ENCODE measurements around the gene TUBB.
"Not testable (repeated sequence)": the region's sequence is repeated elsewhere in the genome, so short reads cannot be mapped to it uniquely, and the experiment has no call there.

The TUBB gene

DNA sequence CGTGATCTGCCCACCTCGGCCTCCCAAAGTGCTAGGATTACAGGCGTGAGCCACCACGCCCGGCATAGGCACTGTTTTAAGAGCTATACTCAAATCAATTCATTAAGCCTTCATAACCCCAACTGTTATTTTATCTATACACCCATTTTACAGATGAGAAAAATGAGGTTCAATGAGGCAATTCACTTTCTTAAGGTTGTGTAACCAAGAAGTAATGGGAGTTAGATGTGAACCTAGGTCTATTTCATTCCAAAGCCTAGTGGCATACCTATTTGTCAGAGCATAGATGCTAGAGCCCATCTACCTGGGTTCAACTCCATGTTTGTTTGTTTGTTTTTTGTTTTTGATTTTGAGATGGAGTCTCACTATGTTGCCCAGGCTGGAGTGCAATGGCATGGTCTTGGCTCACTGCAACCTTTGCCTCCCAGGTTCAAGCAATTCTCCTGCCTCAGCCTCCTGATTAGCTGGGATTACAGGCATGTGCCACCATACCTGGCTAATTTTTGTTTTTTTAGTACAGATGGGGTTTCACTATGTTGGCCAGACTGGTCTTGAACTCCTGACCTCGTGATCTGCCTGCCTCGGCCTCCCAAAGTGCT, 36.4 kb downstream of the TUBB start:
- DNase-seq, result not testable (repeated sequence)

DNA sequence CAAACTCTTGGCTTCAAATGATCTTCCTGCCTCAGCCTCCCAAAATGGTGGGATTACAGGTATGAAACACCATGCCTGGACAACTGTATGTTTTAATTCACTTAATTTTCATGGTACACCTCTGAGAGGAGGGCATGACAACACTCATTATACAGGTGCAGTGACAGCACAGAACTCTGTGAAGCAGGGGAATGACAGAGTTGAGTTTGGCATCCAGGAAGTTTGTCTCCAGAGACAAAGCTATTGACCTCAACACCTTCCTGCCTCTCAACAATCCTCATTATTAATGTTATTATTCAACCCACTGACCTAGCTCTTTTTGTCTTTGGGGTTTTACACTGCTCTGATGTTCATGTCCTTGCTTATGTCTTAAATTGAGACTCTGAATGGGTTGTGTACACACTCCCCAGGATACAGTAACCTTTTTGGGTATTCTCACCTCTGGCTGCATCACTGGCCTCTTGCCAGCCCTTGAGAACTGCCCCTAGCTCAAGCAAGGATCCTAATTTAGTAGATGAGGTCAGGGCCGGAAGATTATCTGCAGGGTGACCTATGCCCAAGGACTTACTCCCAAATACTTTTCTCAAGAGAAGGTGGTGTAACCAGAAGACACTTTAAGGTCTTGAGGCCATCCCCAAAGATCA, 37.2 kb downstream of the TUBB start:
- no peak for DNase-seq

DNA sequence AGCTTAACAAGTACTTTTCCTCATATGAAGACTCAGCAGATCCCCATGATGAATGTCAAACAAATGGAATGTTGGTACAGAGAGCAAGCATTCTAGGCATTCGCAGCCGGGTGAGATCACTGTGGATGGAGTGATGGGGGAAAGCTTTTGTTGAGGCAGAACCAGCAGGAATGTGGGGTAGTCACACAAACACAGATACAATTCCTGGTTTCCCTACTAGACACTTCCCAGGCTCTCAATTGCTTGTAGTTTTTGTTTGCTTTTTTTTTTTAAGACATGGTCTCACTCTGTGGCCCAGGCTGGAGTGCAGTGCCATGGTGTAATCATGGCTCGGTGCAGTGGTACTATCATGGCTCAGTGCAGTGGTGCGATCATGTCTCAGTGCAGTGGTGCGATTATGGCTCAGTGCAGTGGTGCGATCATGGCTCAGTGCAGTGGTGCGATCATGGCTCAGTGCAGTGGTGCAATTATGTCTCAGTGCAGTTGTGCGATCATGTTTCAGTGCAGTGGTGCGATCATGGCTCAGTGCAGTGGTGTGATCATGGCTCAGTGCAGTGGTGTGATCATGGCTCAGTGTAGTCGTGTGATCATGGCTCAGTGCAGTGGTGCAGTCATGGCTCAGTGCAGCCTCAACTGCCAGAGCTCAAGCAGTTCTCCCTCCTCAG, 39.6 kb downstream of the TUBB start:
- no peak for DNase-seq

- no peak for DNase-seq
Measured at GRCh38 chr6:30760549-30760948, 40.4 kb downstream of the TUBB start.

DNA sequence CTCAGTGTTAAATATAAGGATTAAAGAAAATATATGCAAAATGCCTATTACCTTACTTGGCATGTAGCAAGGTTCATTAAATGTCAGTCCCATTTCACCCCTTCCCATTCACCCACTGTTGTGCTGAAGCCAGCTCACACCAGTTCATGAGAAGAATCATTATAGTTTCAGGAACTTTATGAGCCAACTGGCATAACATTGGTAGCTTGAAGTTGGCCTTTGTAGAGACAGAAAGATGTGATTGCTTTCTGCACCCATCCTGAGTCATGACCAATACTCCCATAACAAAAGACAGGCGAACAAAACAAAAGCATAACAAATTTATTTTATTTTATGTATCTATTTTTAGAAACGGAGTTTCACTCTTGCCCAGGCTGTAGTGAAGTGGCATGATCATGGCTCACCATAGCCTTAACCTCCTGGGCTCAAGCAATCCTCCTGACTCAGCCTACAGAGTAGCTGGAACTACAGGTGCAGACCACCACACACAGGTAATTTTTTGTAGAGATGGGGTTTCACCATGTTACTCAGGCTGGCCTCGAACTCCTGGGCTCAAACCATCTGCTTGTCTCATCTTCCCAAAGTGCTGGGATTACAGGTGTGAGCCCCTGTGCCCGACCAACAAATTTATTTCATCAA, 41.8 kb downstream of the TUBB start:
- DNase-seq, result no peak

DNA sequence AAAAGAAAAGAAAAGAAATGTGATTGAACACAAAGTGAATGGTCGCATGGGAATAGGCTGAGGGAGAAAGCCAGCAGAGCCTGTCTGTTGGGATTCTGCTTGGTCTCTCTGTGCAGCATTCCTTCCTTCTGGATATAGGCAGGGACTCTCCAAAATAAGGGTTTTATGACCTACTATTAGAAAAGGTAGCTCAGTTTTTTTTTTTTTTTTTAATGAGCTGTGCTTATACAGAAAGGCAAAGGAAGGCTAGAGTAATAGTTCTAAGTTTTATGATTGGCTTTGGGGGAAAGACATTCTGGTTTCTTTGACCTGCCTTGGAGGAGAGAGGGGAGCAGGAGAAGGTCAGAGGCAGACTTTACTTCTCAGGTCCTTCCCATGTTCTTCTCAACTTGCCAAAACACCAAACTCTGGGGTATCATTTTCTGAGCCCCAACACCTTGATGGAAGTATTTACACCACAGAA, 43.0 kb downstream of the TUBB start:
- DNase-seq, result no peak

DNA sequence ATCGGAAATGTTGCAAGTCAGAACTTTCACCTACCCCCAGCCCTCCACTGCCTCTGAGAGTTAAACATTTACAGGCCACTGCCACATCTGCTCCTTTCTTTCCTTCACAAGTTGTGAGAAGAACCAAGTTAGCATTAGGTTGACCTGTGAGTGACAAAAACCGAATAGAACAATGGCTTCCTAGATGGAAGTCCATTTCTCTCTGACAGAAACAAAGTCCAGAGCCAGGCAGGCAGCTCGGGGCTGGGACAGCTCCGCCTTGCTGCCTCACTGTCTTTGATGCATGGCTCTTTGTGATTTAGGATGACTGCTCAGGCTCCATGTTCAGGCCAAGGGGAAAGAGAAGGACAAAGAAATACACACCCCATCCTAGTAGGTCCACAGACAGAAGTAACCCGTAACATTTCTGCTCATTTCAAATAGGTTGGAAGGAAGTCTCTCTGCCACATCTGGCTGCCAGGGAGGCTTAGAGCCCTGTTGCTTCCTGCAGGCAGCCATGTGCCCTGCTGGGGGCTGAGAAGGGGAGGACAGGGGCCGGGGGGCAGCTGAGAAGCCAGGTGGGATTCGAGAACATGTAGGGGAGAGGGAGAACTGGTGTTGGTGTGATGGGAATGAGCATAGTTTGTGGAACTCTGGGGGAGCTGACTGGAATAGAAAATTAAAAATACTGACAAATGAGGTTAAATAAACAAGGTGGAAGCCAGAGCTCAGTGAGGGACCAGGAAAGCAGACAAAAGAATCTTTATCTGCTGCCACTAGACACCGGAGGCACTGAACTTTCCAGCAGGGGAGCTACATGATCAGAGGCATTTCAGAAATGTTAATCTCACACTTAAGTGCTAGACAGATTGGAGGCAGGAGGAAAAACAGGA, 43.7 kb downstream of the TUBB start:
- no peak for DNase-seq

DNA sequence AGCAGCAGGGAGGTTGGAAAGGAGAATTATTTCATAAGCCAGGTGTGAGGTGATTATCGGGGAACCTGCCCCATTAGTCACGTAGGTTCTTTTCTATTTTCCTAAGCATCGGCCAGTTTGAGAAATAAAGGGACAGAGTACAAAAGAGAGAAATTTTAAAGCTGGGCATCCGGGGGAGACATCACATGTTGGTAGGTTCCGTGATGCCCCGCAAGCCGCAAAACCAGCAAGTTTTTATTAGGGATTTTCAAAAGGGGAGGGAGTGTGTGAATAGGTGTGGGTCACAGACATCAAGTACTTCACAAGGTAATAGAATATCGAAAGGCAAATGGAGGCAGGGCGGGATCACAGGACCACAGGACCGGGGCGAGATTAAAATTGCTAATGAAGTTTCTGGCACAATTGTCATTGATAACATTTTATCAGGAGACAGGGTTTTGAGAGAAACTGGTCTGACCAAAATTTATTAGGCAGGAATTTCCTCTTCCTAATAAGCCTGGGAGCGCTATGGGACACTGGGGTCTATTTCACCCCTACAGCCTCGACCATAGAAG, 44.4 kb downstream of the TUBB start:
- not testable (repeated sequence) for DNase-seq

DNA sequence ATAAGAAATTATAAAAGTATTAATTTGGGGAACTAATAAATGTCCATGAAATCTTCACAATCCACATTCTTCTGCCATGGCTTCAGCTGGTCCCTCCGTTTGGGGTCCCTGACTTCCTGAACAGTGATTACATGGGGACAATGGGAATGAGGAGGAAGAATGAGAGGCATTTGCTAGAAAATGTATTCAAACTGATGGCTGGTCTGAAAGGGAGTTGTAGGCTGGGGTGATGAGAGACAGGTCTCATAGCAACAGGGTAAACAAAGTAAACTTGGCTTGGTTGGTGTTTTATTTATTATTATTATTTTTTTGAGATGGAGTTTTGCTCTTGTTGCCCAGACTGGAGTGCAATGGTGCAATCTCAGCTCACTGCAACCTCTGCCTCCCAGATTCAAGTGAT, 45.3 kb downstream of the TUBB start:
- not testable (repeated sequence) for DNase-seq

DNA sequence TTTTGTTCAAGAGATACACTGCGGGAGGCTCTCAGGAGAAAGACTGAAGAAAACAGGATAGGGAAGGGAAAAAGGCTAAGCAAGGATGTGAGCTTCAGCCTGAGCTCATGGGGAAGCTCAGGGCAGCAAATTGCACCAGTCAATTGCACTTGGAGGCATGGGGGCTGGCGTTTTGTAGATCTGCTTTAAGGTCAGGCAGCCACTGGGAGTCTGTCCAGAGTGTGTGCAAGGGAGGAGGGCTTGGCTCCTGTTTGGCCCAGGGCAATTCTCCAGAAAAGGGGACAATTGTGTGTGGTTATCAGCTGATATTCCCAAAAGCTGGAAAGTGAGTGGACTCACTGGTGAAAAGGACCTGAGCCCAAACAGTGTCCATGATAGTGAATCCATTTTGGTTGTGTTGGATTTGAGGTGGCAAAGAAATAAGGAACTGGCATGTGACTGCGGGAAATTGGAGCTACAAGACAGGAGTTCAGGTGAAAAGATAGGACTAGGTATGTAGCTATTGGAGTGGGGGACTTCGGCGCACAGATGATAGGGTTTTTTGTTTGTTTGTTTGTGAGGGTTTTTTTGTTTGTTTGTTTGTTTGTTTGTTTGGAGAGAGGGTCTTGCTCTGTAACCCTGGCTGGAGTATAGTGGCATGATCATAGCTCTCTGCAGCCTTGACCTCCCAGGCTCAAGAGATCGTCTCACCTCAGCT, 46.5 kb downstream of the TUBB start:
- DNase-seq, result no peak

DNA sequence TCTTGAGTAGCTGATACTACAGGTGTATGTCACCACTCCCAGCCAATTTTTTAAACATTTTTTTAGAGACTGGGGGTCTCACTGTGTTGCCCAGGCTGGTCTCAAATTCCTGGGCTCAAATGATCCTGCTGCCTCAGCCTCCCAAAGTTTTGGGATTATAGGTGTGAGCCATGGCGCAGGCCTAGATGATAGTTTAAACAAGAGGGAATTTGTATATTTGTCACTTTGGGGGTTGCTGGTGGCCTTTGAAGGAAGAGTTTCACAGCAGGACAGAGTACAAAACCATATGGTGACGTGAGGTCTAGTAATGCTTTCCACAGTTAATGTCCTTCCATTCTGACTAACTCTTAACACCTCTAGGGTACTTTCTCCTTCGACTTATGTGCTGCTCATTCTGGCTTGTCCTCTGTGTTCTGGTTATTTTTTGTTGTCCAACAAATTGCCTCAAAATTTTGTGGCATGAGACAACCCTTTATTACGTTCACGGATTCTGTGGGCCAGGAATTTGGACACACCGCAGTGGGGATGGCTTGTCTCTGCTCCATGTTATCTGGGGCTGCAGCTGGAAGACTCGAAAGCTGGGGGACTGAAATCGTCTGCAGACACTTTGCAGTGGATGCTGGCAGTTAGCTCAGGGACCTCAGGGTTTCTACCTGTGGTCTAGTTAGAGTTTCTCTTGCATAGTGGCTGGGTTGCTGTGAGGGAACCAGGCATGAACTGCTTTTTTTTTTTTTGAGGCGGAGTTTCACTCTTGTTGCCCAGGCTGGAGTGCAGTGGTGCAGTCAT, 47.2 kb downstream of the TUBB start:
- no peak for DNase-seq

- DNase-seq, result no peak
Measured at GRCh38 chr6:30767944-30768301, 47.8 kb downstream of the TUBB start.

- DNase-seq, result peak in 1 of 56 donors; percentile 38
Measured at GRCh38 chr6:30768634-30769087, 48.5 kb downstream of the TUBB start.

GRCh38 chr6:30769088-30769852, 49.1 kb downstream of the TUBB start:
- peak in 30 of 56 donors; percentile 10 to 74 (median 34) for DNase-seq

GRCh38 chr6:30769853-30770524, 49.8 kb downstream of the TUBB start:
- DNase-seq, result no peak

GRCh38 chr6:30770592-30770991, 50.4 kb downstream of the TUBB start:
- no peak for DNase-seq

GRCh38 chr6:30774701-30775100, 54.5 kb downstream of the TUBB start:
- DNase-seq, result no peak
